Chondrocyte (in vitro differentiated cells): Measurements from ENCODE around the gene SOWAHA. TPM values are rescaled to one million over a fixed set of nuclear protein-coding genes. Genes with fewer than 3 reads are reported as not detected.

Experiments used
- DNase-seq: peaks from one replicate; pipeline ENCODE4 v3.0.0; 2021; ENCODE audit warnings: mixed read lengths, low spot score
- H3K27ac Mint-ChIP-seq: one replicate; pipeline ENCODE4 v1.8.0; 2021; ENCODE audit warnings: mild to moderate bottlenecking, moderate library complexity, mixed read lengths; ENCODE audit not compliant: unreplicated experiment
- H3K27me3 Mint-ChIP-seq: 2 replicates; pipeline ENCODE4 v1.8.0; 2021; ENCODE audit warnings: low read depth, mixed read lengths
- H3K36me3 Mint-ChIP-seq: 2 replicates; pipeline ENCODE4 v1.8.0; 2021; ENCODE audit warnings: low read depth, mixed read lengths
- H3K4me1 Mint-ChIP-seq: 2 replicates; pipeline ENCODE4 v1.8.0; 2021; ENCODE audit warnings: low read depth, mild to moderate bottlenecking, mixed read lengths
- H3K4me3 Mint-ChIP-seq: one replicate; pipeline ENCODE4 v1.8.0; 2021; ENCODE audit warnings: mild to moderate bottlenecking, moderate library complexity, mixed read lengths; ENCODE audit not compliant: unreplicated experiment
- H3K9me3 Mint-ChIP-seq: 2 replicates; pipeline ENCODE4 v1.8.0; 2021; ENCODE audit warnings: low read depth, mixed read lengths
- total RNA-seq: library from RNA; stranded (reverse); gene quantifications from 3 replicates; pipeline ENCODE4 v1.2.1, GENCODE V29; 2021
- TF ChIP-seq, protein P1 (sequence below): fragments of 200-600 bp; sonication (generic); IDR thresholded peaks from 2 replicates; pipeline ENCODE4 v1.5.0; 2021; ENCODE audit warnings: antibody characterized with exemption, mild to moderate bottlenecking, moderate library complexity

Gene SOWAHA
- total RNA-seq, 1 donor from 2014 or later = not detected

DNA sequence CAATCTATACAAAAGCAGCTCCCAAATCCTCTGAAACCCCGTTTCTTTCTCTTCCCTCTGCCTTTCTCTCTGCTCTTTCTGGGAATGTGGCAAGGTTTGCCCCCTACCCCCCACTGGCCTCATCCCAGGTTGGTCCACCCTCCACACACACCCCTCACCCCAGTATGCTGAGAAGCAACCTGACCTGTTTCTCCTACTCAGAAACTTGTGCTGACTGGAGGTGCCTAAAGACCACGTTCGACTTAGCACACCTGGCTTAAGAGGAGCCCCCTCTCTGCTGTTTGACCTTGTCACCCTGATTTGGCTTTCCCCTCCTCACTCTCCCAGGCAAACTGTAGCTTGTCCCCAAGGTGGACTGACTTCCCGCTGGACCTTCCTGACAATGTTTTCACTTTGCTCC is 35.0 kb upstream of the SOWAHA start:
- peaks cover 3% of the 10 kb centered on the region for H3K27me3 Mint-ChIP-seq
- no peak for DNase-seq
- TF ChIP-seq, protein P1, sequence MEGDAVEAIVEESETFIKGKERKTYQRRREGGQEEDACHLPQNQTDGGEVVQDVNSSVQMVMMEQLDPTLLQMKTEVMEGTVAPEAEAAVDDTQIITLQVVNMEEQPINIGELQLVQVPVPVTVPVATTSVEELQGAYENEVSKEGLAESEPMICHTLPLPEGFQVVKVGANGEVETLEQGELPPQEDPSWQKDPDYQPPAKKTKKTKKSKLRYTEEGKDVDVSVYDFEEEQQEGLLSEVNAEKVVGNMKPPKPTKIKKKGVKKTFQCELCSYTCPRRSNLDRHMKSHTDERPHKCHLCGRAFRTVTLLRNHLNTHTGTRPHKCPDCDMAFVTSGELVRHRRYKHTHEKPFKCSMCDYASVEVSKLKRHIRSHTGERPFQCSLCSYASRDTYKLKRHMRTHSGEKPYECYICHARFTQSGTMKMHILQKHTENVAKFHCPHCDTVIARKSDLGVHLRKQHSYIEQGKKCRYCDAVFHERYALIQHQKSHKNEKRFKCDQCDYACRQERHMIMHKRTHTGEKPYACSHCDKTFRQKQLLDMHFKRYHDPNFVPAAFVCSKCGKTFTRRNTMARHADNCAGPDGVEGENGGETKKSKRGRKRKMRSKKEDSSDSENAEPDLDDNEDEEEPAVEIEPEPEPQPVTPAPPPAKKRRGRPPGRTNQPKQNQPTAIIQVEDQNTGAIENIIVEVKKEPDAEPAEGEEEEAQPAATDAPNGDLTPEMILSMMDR = no peak
- H3K9me3 Mint-ChIP-seq = no peaks in the 10 kb centered on the region
- peak overlapping the region; percentile 70 for H3K4me3 Mint-ChIP-seq
- H3K27ac Mint-ChIP-seq = no peak overlapping the region
- peaks cover 47% of the 10 kb centered on the region for H3K4me1 Mint-ChIP-seq
- no peaks in the 10 kb centered on the region for H3K36me3 Mint-ChIP-seq

DNA sequence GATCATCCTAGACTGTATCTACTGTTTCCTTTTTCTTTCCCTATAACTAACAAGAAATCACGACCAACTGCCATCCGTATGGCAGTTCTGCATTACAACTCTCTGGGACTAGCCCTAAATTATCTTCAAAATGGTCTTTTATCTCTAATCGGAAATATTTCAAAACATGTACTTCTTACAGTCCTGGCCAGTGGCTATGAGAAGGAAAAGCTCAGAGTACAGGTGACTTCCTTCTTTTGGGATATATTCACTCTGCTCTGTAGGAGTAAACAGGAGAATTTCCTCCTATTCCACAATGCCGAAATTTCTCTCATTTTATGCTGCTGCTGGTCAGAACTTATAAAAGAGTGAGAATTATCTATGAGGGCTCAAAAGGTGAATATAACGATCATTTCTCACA is 34.2 kb upstream of the SOWAHA start:
- Mint-ChIP-seq H3K27me3 (peaks cover 3% of the 10 kb centered on the region), H3K4me3 (no peak overlapping the region), H3K27ac (no peak overlapping the region), H3K36me3 (no peaks in the 10 kb centered on the region), H3K9me3 (no peaks in the 10 kb centered on the region), H3K4me1 (peaks cover 40% of the 10 kb centered on the region)
- TF ChIP-seq, protein P1 = no peak
- DNase-seq = no peak

DNA sequence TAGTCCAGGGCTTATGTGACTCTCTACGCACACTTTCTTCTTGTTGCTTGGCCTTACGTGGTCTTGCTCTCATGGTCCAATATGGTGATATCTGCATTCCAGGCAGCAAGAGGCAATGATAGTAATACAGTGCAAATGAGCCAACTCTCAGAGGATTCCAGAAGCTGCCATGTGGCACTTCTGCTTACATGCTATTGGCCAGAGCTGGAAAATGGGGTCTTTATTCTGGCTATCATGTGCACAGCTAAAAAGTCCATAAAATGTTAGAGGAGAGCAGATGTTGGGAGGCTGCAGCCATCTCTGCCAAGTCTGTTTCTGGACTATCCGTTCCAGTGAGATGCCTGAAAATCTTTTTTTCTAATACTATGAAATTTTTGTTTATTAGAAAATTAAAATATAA is 33.1 kb upstream of the SOWAHA start:
- peaks cover 30% of the 10 kb centered on the region for H3K4me1 Mint-ChIP-seq

DNA sequence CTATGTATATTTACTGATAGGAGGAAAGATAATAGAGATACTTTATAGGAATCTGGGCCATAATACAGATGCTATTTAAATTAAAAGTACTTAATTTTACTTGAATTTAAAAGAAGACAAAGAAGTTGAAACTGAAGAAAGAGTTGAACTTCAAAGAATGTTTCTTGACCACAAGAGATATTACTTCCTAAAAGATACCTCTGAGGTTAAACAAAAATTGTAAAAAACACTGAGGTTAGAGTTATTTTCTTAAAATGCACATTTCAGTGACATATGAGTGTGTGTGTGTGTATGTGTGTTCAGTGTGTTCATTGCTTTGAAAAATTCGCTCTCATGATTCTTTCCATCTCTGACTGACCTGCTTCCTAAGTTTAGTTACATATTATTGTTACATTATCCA is 32.5 kb upstream of the SOWAHA start:
- no peaks in the 10 kb centered on the region for H3K36me3 Mint-ChIP-seq
- no peak for DNase-seq
- no peak overlapping the region for H3K4me3 Mint-ChIP-seq
- H3K4me1 Mint-ChIP-seq = peaks cover 30% of the 10 kb centered on the region
- H3K27ac Mint-ChIP-seq = no peak overlapping the region
- H3K9me3 Mint-ChIP-seq = no peaks in the 10 kb centered on the region
- TF ChIP-seq, protein P1 = no peak
- H3K27me3 Mint-ChIP-seq = peaks cover 3% of the 10 kb centered on the region

More for the DNA sequence above, 33.1 kb upstream of the SOWAHA start:
- no peak for DNase-seq
- no peak overlapping the region for H3K4me3 Mint-ChIP-seq
- TF ChIP-seq, protein P1 = no peak
- peaks cover 3% of the 10 kb centered on the region for H3K27me3 Mint-ChIP-seq
- H3K36me3 Mint-ChIP-seq = no peaks in the 10 kb centered on the region
- H3K27ac Mint-ChIP-seq = no peak overlapping the region
- H3K9me3 Mint-ChIP-seq = no peaks in the 10 kb centered on the region

DNA sequence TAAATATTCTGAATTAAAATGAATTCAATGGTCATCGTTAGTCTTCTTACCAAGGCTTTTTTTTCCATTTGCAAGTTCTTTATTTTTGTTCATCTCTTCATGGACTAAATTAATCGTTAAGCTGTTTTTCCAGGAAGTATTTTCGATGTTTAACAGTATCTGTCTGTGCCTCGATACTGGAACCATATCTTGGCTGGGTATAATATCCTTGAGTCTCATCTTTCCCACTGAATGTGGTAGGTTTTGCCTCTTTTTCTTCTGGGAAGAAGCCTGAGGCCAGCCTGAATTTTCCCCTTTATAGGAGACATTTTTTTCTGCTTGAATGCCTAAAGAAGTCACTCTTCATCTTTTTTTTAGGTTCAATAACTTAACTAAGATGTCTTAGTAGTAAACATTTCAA is 32.1 kb upstream of the SOWAHA start:
- Mint-ChIP-seq H3K27me3 (peaks cover 3% of the 10 kb centered on the region), H3K9me3 (no peaks in the 10 kb centered on the region), H3K4me1 (peaks cover 28% of the 10 kb centered on the region), H3K36me3 (no peaks in the 10 kb centered on the region), H3K4me3 (no peak overlapping the region), H3K27ac (no peak overlapping the region)
- TF ChIP-seq, protein P1 = no peak
- DNase-seq = no peak
